Liver (tissue), 3 donors: ENCODE data around the gene NSMF.

Experiments used
- GABPA ChIP-seq, 2 donors: IDR thresholded peaks in 1 of 2; conservative IDR thresholded peaks in 1 of 2; 2 replicates each; pipeline ENCODE4 v1.6.1; 2016; ENCODE audit warnings: antibody characterized with exemption in 2 of 2, mild to moderate bottlenecking in 1 of 2, moderate library complexity in 1 of 2
- NR2F2 ChIP-seq: IDR thresholded peaks from 2 replicates; pipeline ENCODE4 v1.6.1; 2016; ENCODE audit warnings: antibody characterized with exemption
- SP1 ChIP-seq: IDR thresholded peaks from 2 replicates; pipeline ENCODE4 v1.6.1; 2018; ENCODE audit warnings: antibody characterized with exemption, mild to moderate bottlenecking
- TF ChIP-seq, protein P1 (sequence below): fragments of 150-350 bp; IDR thresholded peaks from 2 replicates; pipeline ENCODE4 v1.5.1; 2017; ENCODE audit warnings: improper control_type of control experiment, low read depth, low read length; ENCODE audit not compliant: missing input control
- TF ChIP-seq, protein P2 (sequence below): IDR thresholded peaks from 2 replicates; pipeline ENCODE4 v1.6.1; 2016; ENCODE audit warnings: antibody characterized with exemption
- TF ChIP-seq, protein P3 (sequence below): IDR thresholded peaks from 2 replicates; pipeline ENCODE4 v1.6.1; 2016; ENCODE audit warnings: antibody characterized with exemption
- donor health status: healthy.
- donor health status: healthy.

DNA sequence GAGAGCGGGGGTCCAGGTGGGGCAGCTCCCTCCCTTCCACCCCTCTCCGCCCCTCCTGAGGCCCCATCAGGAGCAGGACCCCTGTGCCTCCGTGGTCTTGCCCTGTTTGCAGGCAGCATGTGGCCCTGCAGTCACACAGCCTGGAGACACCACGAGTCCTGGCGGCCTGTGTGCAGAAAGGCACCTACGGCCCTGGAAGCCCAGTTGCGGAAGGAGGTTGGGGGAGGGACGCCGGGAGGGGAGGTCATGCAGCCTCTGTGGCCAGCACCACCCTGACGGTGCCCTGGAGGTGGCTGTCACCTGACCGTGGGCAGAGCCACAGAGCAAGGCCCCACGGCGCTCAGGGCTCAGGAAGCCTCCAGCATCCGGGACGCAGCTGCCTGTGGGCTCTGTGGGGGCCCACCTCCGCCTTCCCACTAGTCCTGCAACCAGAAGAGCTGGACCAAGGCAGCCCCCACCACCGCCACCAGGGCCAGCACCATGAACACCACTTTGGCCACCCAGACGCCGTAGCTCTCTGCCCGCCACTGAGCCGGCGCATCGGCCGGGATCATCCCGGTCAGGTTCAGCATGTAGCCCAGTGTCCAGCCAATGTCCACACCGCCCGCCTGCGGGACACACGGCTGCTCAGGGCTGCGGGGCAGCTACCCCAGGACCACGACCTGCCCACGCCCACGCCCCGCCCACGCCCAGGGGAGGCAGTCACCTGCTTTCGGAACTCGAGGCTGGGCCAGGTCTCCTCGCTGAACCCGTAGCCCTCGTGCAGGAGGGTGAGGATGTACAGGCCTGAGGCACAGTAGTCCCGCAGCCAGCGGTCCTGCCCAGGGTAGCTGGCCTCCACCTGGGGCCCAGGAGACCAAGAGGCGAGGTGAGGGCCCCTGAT lies 24.4 kb downstream of the NSMF start:
- TF ChIP-seq, protein P1, sequence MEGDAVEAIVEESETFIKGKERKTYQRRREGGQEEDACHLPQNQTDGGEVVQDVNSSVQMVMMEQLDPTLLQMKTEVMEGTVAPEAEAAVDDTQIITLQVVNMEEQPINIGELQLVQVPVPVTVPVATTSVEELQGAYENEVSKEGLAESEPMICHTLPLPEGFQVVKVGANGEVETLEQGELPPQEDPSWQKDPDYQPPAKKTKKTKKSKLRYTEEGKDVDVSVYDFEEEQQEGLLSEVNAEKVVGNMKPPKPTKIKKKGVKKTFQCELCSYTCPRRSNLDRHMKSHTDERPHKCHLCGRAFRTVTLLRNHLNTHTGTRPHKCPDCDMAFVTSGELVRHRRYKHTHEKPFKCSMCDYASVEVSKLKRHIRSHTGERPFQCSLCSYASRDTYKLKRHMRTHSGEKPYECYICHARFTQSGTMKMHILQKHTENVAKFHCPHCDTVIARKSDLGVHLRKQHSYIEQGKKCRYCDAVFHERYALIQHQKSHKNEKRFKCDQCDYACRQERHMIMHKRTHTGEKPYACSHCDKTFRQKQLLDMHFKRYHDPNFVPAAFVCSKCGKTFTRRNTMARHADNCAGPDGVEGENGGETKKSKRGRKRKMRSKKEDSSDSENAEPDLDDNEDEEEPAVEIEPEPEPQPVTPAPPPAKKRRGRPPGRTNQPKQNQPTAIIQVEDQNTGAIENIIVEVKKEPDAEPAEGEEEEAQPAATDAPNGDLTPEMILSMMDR = no peak
- TF ChIP-seq GABPA (IDR thresholded peaks at IDR 0.05 in 1 of 2, conservative IDR thresholded peaks at IDR 0.05 in 1 of 2) = no peak
- TF ChIP-seq SP1 = no peak
- TF ChIP-seq, protein P2, sequence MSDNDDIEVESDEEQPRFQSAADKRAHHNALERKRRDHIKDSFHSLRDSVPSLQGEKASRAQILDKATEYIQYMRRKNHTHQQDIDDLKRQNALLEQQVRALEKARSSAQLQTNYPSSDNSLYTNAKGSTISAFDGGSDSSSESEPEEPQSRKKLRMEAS = no peak
- TF ChIP-seq, protein P3, sequence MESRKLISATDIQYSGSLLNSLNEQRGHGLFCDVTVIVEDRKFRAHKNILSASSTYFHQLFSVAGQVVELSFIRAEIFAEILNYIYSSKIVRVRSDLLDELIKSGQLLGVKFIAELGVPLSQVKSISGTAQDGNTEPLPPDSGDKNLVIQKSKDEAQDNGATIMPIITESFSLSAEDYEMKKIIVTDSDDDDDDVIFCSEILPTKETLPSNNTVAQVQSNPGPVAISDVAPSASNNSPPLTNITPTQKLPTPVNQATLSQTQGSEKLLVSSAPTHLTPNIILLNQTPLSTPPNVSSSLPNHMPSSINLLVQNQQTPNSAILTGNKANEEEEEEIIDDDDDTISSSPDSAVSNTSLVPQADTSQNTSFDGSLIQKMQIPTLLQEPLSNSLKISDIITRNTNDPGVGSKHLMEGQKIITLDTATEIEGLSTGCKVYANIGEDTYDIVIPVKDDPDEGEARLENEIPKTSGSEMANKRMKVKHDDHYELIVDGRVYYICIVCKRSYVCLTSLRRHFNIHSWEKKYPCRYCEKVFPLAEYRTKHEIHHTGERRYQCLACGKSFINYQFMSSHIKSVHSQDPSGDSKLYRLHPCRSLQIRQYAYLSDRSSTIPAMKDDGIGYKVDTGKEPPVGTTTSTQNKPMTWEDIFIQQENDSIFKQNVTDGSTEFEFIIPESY = no peak
- no peak for TF ChIP-seq NR2F2
